ENCODE results near the gene TEP1.

Gene TEP1

DNA sequence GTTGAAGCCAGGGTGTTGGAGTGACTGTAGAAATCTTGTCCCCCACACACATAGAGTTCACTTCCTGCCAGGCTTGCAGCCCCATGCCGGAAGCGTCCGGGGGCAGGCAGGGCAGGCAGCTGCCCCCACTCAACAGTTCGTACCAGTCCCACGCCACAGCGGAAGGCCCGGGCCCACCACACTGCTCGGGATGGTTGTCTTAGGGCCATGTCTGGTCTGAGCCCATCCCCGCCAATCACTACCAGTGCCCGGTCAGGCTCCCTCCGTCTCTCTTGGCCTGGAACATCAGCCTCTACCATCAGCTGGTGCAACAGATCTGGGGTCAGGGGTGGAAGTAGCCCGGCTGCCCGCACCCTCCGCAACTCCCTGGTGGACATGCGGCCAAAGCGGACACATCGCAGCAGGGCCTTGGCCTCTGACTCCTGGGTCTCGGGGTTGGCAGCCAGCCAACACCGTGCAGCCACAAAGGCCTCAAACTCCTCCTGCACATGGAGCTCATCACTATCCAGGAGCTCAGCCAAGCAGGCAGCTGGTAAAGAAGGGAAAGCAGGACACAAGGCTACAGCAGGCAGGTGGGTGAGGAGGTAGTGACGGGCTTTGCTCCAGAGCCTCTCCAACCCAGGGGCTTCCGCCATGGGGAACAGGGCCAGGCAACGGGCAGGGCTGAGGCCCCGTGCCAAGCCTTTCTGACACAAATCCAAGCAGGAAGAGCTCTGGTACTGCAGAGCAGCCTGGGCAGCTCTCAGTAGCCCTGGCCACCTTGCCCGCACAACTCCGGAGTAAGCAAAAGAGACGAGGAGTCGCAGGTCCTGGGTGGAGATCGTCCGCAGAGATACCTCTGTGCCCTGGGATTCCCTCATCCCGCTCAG, 16.7 kb upstream of the TEP1 start:
- DNase-seq (ENCODE audit: low read depth), result no peak

DNA sequence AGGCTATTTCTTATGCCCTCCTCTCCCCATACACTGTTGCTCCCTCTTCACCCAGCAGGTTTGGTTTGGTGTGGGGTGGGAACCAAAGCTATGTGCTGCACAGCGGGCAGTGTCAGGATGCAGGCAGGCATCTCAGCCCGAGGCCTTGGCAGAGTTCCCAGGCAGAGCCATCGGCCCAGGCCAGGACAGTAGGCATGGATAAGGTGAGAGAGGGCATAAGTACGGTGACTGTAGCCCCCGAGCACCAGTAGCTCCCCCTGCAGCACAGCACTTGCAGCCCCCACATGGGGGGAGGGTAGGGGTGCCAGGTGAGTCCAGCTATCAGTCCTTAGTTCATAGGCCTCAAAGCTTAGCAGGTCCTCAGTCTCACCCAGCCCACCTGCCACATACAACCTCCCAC, 15.5 kb upstream of the TEP1 start:
- no peak for DNase-seq (ENCODE audit: low read depth)

DNA sequence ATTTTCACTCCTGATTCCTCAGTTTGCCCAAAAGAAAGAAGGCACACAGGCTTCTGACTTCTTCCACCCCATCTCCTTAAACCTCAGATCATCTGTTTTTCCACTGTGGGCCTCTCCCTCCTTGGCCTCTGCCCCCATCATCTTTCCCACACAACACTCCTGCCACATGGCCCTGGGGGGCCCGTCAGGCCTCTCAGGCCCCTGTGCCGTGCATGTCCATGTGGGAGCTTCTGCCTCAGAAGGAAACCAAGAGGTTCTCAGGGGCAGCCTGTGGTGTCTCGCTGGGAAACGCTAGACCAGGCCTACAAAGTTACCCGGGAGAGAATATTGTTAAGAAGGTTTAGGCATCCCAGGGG, 14.7 kb upstream of the TEP1 start:
- no peak for DNase-seq (ENCODE audit: low read depth)

DNA sequence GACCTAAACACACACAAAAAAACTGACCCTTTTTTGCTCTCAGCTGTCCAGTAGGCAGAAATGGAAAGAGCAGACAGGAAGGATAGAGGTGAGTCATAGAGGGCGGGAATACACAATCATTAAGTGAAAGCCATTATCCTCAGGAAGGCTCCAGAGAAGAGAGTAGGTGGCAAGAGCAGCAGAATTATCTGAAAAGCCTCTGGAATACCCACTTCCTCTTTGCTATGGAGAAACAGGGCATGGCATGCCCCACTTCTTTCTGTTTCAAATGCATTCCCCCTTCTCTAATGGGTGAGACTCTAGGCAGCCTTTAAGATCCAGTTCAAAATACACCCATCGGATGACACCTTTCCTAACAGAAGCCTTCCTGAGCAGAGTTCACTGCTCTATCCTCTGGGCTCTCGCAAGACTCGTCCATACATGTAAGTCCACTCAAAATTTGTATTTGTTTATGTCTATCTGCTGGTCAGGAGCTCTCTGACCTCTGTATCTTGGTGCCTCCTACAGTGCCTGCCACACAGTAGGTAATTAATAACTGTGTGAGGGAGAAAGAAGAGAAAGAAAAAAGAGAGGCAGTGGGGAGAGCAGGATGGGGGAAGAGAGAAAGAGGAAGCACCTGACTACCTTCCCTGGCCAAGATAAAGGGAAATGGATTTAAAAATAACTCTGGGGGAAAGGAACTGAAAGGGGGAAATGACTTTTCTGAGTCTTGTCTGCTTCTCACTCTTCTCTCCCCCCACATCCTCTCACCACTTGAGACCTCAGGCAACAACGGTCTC, 14.1 kb upstream of the TEP1 start:
- no peak for DNase-seq (ENCODE audit: low read depth)

DNA sequence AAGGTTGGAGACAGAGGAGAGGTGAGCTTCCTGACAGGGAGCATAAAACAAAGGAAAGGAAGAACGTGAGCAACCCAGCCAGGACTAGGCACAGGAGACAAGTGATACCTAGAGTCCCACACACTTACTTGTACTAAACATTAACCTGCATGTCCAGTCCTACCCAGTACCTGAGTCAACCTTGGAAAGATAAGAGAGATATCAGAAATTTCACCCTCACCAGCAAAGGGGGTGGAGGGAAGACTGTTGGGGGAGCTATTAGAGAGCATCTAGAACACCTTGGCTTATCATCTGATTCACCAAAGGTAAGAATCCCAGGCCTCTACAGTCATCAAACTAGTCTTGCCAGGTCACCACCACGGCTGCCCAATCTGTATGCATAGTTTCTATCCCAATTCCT, 11.6 kb upstream of the TEP1 start:
- DNase-seq (ENCODE audit: low read depth), result no peak

DNA sequence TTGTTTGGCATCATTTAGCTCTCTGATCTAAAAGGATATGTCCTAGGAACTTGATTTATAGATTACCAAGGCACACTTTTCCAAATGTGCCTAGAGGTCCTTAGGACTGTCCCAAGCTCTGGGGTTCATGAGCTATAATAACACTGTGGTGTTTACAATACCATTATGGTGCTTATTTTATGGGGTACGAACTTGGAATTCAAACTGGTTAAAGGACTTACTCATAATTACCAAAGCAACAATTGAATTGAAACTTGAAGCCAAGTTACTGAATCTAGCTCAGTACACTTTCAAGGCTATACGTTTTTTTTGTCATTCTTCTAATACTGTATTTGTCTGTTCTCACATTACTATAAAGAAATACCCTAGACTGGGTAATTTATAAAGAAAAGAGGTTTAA, 9.6 kb upstream of the TEP1 start:
- no peak for DNase-seq (ENCODE audit: low read depth)

DNA sequence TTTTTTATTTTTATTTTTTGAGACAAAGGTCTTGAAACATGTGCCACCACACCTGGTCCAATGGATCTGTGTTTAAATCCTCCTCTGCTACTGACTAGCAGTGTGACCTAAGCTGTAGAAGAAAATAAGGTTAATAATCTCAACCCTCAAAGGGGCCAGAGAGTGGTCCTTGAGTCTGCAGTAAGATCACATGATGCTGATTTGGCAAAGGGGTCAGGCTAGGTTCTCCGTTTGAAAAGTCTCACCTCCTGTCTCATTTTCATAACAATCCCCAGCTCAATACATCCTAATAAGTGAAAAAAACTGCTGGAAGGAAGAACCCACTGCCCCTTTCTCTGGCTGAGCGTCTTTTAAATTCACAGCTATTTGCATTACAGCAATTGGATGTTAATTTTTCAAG, 8.0 kb upstream of the TEP1 start:
- DNase-seq (ENCODE audit: low read depth), result no peak

DNA sequence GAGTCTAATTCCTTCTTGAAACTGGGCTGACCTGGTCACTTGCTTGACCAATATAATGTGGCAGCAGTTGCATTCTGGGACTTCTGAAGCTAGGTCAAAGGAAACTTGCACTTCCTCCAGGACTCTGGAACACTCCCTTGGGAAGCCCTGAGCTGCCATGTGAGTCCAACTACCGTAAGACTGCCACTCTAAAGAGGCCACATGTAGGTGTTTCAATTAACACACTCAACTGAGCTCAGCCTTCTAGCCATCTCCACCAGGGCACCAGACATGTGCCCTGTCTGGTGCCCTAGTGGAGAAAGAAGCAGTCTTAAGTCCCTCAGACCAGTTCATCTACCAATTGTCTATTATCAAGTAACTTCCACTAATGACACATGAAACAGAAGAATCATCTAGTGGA, 6.1 kb upstream of the TEP1 start:
- DNase-seq (ENCODE audit: low read depth), result no peak

DNA sequence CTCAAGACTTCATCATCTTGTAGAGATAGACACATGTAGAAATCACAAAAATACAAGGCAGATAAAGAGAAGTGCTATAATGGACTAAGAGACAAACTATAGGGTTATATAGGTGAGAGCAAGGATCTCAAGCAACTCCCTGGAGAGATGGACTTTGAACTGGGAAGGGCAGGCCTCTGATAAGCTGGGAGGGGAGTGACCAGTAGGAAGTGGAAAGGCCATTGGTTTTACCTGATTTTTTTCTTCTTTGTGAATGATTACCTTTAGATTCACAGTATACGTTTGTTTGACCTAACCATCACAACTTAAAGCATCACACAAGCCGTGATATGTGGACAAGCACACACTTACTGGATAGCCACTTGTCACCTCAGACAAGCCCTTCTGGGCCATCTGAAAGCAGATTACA, 5.2 kb upstream of the TEP1 start:
- DNase-seq (ENCODE audit: low read depth), result no peak

DNA sequence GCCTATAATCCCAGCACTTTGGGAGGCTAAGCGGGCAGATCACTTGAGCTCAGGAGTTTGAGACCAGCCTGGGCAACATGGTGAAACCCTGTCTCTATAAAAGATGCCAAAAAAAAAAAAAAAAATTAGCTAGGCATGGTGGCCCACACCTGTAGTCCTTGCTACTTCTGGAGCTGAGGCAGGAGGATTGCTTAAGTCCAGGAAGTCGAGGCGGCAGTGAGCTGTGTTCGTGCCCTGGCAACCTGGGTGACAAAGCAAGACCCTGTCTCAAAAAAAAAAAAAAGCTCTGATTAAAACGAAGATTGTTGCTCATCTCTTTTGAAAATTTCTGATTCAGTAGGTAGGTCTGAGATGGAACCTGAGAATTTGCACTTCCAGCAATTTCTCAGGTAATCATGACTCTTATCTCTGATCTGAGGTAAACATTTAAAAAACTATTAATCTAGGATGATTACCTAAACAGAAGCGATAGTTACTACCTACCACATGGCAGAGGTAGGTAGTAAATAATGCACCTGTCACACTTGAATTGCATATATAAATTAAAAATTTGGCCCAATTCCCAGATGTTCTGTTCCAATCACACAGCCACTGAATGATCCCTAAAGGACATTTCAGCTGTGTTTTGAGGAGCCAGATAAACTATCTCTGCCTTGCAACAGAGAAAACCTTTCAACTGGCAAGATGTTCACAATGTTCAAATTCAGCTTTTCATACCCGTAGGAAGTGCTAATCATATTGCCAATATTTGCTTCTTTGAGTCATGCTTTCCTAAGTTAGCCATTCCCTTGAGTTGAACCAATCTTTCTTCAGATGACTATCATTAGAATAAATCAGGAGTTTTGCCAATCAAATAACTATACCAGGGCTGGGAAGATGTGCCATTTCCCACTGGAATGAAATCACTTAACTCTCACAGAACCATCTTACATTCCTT, 4.2 kb upstream of the TEP1 start:
- no peak for DNase-seq (ENCODE audit: low read depth)

DNA sequence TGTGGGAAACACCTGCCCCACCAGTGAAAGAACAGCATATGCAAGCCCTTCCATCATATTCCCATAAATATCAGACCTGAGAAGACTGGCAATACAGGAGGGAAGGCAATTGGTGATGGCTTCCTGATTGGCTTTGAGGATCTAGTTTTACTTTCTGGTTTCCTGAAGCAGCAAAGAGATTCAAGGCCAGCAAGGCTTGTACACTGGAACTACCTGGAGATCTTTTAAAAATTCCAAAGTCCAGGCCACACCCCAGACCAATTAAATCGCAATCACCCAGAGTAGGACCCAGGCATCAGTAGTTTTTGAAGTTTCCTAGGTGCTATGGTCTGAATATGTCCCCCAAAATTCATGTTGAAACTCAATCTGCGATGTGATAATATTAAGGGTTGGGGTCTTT, 2.9 kb upstream of the TEP1 start:
- DNase-seq (ENCODE audit: low read depth), result no peak

DNA sequence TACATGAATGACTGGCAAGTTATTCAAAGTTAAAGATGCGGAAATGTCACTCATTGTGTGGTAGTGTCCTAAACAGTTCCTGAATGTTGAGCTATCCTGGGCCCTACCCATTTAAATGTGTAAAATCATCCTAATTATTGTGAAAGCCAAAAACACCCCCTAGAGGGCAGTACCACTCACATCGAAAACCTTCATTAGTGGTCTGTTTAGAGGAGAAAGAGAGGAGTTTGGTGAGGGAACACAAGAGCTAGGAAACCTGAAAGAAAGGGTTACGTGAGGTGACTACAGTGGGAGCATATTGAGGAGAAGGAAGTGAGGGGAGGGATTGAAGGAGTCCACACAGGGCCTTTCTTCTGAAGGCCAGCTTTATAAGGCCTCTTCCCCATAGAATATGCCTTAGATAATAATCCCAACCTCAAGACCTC, 2.5 kb upstream of the TEP1 start:
- DNase-seq (ENCODE audit: low read depth), result no peak

DNA sequence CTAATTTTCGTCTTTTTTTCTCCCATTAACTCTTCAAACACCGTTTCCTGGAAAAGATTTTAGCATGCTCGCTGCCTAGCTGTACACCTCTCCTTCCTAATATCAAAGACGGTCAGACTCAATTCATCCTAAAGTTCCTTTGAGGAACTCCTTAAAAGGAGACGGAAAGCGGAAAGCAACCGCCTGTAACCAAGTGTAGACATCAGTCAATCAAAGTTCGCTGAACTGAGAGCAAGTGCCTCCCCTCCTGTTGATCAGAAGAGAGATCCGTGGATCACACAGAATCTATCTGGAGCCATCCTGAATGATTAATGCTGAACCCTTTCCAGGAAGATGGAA, 412 bp upstream of the TEP1 start:
- no peak for DNase-seq (ENCODE audit: low read depth)

DNA sequence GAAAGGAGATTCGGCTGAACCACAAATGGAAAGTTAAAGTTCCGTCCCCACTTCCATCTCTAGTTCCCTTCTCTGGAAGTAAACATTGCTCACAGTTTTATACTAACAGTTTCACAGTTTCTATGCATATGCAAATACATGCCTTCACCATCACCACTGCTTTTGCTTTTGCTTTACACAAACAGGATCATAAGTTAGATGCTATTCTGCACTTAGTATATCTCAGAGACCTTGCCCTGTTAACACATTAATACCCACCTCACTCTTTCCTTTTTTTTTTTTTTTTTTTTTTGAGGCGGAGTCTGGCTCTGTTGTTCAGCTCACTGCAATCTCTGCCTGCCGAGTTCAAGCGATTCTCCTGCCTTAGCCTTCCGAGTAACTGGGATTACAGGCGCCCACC, 890 bp downstream of the TEP1 start:
- no peak for DNase-seq (ENCODE audit: low read depth)

DNA sequence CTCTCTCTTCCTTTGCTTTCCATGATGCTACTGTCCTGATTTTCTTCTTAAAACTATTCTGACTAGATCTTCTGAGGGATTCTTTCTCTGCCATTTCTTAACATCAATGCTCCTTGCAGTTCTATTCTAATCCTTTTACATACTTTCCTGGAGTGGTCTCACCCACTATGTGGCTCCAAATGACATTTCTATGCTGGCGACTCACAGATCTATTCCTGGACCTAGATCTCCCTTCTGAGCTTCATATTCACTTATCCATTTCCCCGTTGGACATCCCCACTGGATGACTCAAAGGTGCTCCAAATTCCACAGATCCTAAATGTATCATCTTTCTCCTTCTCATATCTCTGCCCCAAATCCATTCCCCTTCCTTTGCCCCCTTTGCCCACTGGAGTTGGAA, 4.1 kb downstream of the TEP1 start:
- DNase-seq (ENCODE audit: low read depth), result no peak

DNA sequence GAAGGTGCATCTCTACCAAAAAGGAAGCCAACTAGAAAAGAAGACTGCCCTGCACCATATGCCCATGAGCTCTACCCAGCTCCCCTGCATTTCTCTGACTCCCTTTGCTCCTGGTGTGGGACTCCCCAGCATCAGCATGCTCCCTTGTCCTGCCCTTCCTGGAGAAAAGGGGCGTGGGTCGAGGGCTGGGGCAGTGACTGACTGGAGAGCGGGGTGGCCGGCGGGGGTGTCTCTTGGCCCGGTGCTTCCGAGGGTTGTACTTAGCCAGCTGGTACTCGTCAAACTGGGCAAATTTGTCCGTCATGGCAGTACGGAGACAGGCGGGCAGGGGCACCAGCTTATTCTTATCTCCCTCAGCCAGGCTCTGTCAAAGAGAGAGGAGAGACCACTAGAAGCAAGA, 9.8 kb downstream of the TEP1 start:
- no peak for DNase-seq (ENCODE audit: low read depth)

DNA sequence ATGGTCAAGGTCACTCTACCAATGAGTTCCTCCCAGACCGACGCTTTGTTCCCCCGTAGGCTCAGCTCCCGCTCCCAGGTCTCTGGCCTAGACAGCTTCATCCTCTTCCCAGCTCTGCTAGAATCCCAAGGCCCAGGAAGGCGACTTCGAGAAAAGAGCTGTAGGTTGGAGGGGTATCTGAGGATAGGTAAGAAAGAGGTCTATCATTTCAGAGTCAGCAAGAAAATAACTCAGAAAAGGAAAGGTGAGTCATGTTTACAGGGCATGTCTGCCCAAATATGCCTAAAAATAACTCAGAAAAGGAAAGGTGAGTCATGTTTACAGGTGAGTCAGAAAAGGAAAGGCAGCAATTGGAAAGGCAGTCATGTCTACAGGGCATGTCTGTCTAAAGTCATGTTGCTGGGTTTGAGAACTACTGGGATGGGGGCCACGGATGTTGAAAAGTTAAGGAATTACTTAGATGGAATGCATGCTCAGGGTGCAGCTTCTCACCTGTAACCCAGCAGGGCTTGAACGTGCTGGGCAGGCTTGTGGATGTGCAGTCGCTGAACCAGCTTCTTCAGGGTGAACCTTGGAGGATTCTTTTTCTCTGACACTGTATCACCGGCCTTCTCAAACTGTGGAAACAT, 12.2 kb downstream of the TEP1 start:
- no peak for DNase-seq (ENCODE audit: low read depth)

DNA sequence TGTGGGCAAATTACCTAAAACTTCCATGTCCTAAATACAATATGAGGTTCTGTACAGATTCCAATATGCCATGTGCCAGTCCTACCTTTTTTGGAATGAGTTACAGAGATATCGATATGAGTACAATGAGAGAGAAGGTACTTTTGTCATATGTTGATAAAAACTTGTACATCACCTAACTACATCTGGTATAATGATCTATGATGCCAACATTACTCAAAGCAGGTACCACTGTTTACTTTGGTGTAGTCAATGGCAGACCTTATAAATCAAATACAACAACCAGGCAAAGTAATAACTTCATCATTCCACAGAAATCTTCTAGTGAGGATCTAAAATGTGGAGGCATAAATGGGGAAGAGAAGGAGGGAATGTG, 12.7 kb downstream of the TEP1 start:
- DNase-seq (ENCODE audit: low read depth), result no peak

DNA sequence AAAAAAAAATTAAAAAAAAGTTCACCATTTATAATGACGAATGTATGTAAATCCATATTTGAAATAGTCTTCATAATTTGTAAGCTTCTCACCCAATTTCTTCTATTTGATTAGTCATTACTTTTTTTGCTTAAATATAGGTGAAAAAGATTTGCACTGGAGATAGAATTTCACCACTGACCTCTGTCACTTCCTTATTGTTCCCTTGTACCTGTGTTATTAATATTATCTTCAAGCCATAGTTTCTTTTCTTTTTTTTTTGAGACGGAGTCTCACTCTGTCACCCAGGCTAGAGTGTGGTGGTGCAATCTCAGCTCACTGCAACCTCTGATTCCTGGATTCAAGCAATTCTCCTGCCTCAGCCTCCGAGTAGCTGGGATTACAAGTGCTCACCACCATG, 15.8 kb downstream of the TEP1 start:
- no peak for DNase-seq (ENCODE audit: low read depth)

DNA sequence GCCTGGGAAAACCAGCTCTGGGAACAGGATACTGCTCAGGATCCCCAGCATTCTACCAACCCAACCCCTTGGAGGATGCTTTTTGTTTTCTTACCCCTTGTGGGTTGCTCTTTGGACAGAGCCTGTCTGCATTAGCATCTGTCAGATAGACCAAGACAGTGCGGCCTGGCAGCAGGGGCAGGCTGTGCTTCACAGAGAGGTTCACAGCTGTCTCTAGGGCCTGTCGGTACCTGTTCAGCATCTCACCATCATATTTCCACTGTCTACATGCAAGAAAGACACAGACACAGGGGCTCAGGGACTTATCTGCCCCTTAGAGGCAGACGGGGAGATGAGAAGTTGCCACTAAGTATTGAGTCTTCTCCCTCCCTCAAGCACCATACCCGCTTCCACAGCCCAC, 21.8 kb downstream of the TEP1 start:
- no peak for DNase-seq (ENCODE audit: low read depth)

DNA sequence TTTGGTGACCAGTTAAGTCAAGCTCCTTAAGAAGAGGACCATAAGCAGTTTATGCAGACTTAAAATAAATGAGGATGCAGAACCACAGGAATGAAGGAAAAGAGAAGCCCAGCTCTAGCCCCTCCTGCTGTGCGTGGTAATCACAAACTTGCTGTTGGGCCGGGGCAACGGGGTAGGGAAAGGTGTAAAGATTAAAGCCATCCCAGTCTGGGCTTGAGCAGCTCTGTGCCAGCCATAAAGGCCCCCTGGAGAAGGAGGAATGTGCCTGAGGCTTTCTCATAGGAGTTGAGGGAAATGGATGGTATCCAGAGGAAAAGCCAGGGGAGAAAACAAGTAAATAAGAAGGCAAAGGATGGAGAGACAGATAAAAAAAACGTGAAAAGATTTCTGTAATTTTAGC, 25.1 kb downstream of the TEP1 start:
- no peak for DNase-seq (ENCODE audit: low read depth)

DNA sequence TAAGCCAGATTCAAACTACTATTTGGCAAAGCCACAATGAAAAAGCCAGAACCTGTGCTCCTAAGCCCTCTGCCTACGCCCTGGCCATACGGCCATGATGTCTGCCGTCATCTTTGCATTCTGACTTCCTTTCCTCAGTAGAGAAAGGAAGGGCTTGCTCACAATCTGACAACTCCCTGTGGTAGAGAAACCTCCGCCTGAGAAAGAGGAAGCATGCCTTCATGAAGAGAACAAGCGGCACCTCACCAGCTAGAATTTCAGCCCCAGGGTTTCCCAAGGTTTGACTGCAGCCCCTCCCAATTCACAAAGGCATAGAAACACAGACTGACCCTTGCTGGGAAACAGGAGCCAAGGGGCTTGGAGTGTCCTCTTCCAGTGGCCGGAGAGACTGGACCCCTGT, 25.7 kb downstream of the TEP1 start:
- DNase-seq (ENCODE audit: low read depth), result no peak

All from GM04503 (cell line).